DND-41 (cell line): ENCODE results near the gene ITPRIPL2.

Experiments
- CTCF ChIP-seq: IDR thresholded peaks from 2 replicates; pipeline ENCODE4 v1.5.1; 2012; ENCODE audit warnings: borderline replicate concordance, low read length, moderate library complexity, mild to moderate bottlenecking; ENCODE audit not compliant: poor library complexity, severe bottlenecking; ENCODE audit errors: extremely low read depth
- EZH2 ChIP-seq: IDR thresholded peaks from 3 replicates; pipeline ENCODE4 v1.6.1; 2012; ENCODE audit warnings: borderline replicate concordance, low read depth, mild to moderate bottlenecking, moderate library complexity, low read length, inconsistent platforms; ENCODE audit not compliant: severe bottlenecking

GRCh38 chr16:19094542-19095365 is 19.0 kb upstream of the ITPRIPL2 start:
- TF ChIP-seq CTCF (no peak), EZH2 (no peak)
